ENCODE data around the gene BCAN. TPM values are rescaled to one million over a fixed set of nuclear protein-coding genes. Genes with fewer than 3 reads are reported as not detected.

Gene BCAN
- total and polyA plus RNA-seq, 2 experiments from 2014 or later, result 2.3 to 5.5 TPM

DNA sequence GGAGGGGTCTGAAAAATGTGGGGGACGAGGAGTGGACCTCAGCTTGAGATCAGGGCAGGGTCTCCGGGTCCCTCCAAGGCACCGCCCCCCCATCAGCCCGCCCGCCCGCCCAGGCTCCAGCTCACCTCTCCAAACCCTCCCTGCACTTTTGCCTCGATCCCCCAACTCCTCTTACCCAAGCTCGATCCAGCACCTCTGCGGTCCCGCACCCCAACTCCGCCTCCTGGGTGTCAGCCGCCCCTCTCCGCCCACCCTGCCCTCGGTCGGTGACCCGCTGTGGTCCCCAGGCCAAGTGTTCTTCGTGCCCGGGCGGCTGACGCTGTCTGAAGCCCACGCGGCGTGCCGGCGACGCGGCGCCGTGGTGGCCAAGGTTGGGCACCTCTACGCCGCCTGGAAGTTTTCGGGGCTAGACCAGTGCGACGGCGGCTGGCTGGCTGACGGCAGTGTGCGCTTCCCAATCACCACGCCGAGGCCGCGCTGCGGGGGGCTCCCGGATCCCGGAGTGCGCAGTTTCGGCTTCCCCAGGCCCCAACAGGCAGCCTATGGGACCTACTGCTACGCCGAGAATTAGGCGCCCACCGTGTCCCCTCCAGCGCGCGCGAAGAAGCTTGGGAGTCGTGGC lies 17.0 kb upstream of the BCAN start:
- no peak overlapping the region for H3K27ac ChIP-seq (ENCODE audit: low read depth)
- peaks cover 6% of the 10 kb centered on the region; the same call in 1 of the 2 replicates for H3K4me1 ChIP-seq (ENCODE audit: insufficient read depth)
- H3K27me3 Mint-ChIP-seq (ENCODE audit: insufficient read depth, low read depth, poor library complexity), result peaks cover 55% of the 10 kb centered on the region
- no peaks in the 10 kb centered on the region for H3K9me2 ChIP-seq (ENCODE audit: insufficient read depth)
- no peak overlapping the region for H3K27ac Mint-ChIP-seq
- TF ChIP-seq EZH2phosphoT487 (IDR thresholded peaks at IDR 0.05; ENCODE audit: unreplicated experiment) (peak; percentile 35), ZNF114 (CRISPR knock-in tag; IDR thresholded peaks at IDR 0.05) (no peak), EZH2 (IDR thresholded peaks at IDR 0.05; ENCODE audit: low read depth, unreplicated experiment) (peak; percentile 76), JUNB (IDR thresholded peaks at IDR 0.05; ENCODE audit: unreplicated experiment) (peak; percentile 14)
- peak overlapping the region; percentile 78 for H3K4me3 ChIP-seq
- H3K4me3 Mint-ChIP-seq, result peak overlapping the region; percentile 74
- H4K20me1 ChIP-seq (replicated peaks; ENCODE audit: insufficient read depth), result no peaks in the 10 kb centered on the region
- H3K4me1 Mint-ChIP-seq, result peaks cover 4% of the 10 kb centered on the region
- peak overlapping the region; percentile 76 for H2AFZ ChIP-seq
- H3K4me2 ChIP-seq, result peak overlapping the region; percentile 95
- peaks cover 12% of the 10 kb centered on the region; the same call in 1 of the 2 replicates for H3F3A ChIP-seq (replicated peaks; ENCODE audit: low read depth)
- DNase-seq (ENCODE audit: low spot score) (peak; percentile 56), ATAC-seq (peak; percentile 24)
- no peaks in the 10 kb centered on the region; the same call in 1 of the 2 replicates for H3K36me3 ChIP-seq (ENCODE audit: insufficient read depth)
- H3K36me3 Mint-ChIP-seq (ENCODE audit: low read depth), result no peaks in the 10 kb centered on the region
- H3K9me3 Mint-ChIP-seq, result no peaks in the 10 kb centered on the region; the same call in 2 of the 3 replicates
- peaks cover 79% of the 10 kb centered on the region for H3K27me3 ChIP-seq (ENCODE audit: insufficient read depth)
- no peaks in the 10 kb centered on the region for H3K79me2 ChIP-seq (replicated peaks; ENCODE audit: insufficient read depth)

DNA sequence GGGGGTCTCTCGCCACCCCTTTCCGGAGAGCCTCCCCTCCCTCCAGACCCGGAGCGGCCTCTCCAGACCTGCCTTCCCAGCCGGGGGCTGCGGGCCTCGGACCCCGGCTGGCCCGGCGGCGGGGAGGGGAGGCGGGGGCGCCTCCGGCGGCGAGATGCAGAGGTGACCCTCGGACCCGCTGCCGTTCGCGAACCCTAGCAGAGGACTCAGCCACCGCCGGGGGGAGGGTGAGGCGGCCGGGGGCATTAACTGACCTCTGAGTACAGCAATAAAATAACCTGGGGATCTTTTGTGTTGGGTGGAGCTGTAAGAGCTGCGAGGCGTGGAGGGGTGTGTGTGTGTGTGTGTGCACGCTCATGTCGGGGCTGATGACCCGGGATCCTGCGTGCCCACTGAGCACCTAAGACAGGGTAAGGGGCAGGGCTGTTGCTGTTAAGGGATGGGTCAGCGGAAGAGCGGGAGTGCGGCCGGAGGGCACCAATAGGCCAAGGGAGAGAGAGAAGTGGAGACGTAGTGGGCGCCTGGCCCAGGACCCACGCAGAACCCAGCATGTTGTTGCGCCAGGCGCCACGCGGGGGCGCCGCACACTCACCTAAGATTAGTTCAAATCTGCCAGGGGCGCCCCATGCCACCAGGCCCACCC lies 16.4 kb upstream of the BCAN start:
- Mint-ChIP-seq H3K27me3 (ENCODE audit: insufficient read depth, low read depth, poor library complexity) (peaks cover 50% of the 10 kb centered on the region), H3K4me3 (peak overlapping the region; percentile 74), H3K27ac (no peak overlapping the region), H3K9me3 (no peaks in the 10 kb centered on the region; the same call in 2 of the 3 replicates), H3K36me3 (ENCODE audit: low read depth) (no peaks in the 10 kb centered on the region), H3K4me1 (peaks cover 4% of the 10 kb centered on the region)
- H3K27ac ChIP-seq (ENCODE audit: low read depth), result no peak overlapping the region
- peak overlapping the region; percentile 95 for H3K4me2 ChIP-seq
- H3K4me1 ChIP-seq (ENCODE audit: insufficient read depth), result peaks cover 6% of the 10 kb centered on the region; the same call in 1 of the 2 replicates
- TF ChIP-seq EZH2phosphoT487 (IDR thresholded peaks at IDR 0.05; ENCODE audit: unreplicated experiment) (no peak), CREB1 (CRISPR knock-in tag; IDR thresholded peaks at IDR 0.05; ENCODE audit: low read depth) (no peak), ZNF114 (CRISPR knock-in tag; IDR thresholded peaks at IDR 0.05) (no peak), EZH2 (IDR thresholded peaks at IDR 0.05; ENCODE audit: low read depth, unreplicated experiment) (peak; percentile 69), POLR2AphosphoS5 (IDR thresholded peaks at IDR 0.05; ENCODE audit: low read depth) (no peak), ZNF331 (CRISPR knock-in tag; IDR thresholded peaks at IDR 0.05; ENCODE audit: low read depth) (no peak)
- TF ChIP-seq, protein P1, sequence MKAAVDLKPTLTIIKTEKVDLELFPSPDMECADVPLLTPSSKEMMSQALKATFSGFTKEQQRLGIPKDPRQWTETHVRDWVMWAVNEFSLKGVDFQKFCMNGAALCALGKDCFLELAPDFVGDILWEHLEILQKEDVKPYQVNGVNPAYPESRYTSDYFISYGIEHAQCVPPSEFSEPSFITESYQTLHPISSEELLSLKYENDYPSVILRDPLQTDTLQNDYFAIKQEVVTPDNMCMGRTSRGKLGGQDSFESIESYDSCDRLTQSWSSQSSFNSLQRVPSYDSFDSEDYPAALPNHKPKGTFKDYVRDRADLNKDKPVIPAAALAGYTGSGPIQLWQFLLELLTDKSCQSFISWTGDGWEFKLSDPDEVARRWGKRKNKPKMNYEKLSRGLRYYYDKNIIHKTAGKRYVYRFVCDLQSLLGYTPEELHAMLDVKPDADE (IDR thresholded peaks at IDR 0.05), result no peak
- TF ChIP-seq, protein P2, sequence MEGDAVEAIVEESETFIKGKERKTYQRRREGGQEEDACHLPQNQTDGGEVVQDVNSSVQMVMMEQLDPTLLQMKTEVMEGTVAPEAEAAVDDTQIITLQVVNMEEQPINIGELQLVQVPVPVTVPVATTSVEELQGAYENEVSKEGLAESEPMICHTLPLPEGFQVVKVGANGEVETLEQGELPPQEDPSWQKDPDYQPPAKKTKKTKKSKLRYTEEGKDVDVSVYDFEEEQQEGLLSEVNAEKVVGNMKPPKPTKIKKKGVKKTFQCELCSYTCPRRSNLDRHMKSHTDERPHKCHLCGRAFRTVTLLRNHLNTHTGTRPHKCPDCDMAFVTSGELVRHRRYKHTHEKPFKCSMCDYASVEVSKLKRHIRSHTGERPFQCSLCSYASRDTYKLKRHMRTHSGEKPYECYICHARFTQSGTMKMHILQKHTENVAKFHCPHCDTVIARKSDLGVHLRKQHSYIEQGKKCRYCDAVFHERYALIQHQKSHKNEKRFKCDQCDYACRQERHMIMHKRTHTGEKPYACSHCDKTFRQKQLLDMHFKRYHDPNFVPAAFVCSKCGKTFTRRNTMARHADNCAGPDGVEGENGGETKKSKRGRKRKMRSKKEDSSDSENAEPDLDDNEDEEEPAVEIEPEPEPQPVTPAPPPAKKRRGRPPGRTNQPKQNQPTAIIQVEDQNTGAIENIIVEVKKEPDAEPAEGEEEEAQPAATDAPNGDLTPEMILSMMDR (conservative IDR thresholded peaks at IDR 0.05; ENCODE audit: low read depth in 2 of 2), result peak; percentile 74 to 90
- peaks cover 12% of the 10 kb centered on the region; the same call in 1 of the 2 replicates for H3F3A ChIP-seq (replicated peaks; ENCODE audit: low read depth)
- H3K4me3 ChIP-seq, result peak overlapping the region; percentile 78
- H3K27me3 ChIP-seq (ENCODE audit: insufficient read depth), result peaks cover 73% of the 10 kb centered on the region
- no peaks in the 10 kb centered on the region for H3K9me2 ChIP-seq (ENCODE audit: insufficient read depth)
- H3K79me2 ChIP-seq (replicated peaks; ENCODE audit: insufficient read depth), result no peaks in the 10 kb centered on the region
- H2AFZ ChIP-seq, result peak overlapping the region; percentile 76
- peak; percentile 73 for DNase-seq (ENCODE audit: low spot score)
- ATAC-seq, result peak; percentile 33
- no peaks in the 10 kb centered on the region; the same call in 1 of the 2 replicates for H3K36me3 ChIP-seq (ENCODE audit: insufficient read depth)
- no peaks in the 10 kb centered on the region for H4K20me1 ChIP-seq (replicated peaks; ENCODE audit: insufficient read depth)

All from GM23338 (cell line).